ENCODE measurements around the gene TAF4.

TAF4 gene

GRCh38 chr20:61929561-61929960, 136.1 kb downstream of the TAF4 start:
- DNase-seq = no peak

DNA sequence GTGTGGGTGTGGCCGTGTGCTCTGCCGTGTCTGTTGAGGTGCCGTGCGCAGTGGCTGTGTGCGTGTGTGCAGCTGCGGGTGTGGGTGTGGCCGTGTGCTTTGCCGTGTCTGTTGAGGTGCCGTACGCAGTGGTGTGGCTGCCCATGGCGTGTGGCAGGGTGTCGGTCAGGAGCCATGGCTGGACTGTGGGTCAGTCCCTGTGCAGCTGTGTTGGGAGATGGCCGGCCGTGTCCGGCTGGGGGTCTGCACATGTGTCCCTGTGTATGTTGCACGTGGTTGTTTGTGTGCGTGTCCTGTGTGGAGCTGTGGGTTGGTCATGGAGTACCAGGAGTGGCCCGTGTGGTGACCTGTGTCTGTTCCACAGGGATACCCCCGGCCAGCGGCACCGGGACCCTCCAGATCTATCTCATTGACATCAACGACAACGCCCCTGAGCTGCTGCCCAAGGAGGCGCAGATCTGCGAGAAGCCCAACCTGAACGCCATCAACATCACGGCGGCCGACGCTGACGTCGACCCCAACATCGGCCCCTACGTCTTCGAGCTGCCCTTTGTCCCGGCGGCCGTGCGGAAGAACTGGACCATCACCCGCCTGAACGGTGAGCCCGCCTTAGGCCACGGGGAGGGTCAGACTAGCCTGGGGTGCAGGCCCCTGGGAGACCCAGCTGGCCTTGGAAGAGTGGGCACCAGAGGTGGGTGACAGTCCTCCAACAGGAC, 137.7 kb downstream of the TAF4 start:
- DNase-seq = no peak

DNA sequence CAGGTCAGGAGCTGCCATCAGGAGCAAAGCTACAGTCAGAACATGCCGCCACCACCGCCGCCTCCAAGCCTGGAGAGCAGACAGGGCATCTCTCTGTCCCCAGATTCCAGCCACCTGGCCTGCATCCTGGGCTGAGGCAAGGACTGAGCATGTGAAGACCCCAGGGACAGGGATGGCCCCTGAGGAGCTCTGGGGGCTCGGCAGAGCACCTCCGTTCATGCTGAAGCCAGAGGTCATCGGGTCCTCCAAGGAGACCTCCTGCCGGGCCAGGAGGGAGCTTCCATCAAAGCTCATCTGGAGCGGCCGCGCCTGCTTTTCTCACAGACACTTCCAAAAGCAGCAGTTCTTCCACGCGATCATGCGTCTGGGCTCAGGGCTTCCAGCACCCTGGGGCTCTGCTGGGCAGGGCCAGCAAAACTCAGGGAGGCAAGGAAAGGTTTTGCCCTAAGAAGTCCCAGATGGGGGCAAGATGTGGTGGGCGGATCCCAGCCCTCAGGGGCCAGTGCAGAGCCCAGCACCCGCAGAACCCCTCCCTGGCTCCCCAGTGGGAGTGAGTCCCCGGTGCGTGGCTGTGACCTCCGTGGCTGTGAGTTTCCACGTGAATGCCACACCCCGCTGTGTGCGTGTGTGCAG, 138.4 kb downstream of the TAF4 start:
- DNase-seq = no peak

DNA sequence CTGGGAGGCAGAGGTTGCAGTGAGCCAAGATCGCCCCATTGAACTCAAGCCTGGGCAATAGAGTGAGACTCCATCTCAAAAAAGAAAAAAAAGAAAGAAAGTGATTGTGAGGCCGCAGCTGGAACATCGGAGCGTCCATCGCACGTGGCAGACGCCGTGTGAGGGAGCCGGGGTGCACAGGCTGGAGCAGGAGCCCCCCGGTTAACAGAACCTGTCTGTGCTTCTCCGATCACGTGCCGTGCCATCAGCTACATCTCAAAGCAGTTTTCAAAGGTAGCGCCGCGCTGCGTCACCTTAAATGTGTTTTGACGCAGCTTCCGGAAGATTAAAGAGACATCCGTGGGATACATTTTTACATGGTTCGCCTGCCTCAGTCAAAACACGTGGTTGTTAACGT, 138.9 kb downstream of the TAF4 start:
- no peak for DNase-seq

- DNase-seq = no peak
These were observed 139.4 kb downstream of the TAF4 start for GRCh38 chr20:61926253-61926613.

DNA sequence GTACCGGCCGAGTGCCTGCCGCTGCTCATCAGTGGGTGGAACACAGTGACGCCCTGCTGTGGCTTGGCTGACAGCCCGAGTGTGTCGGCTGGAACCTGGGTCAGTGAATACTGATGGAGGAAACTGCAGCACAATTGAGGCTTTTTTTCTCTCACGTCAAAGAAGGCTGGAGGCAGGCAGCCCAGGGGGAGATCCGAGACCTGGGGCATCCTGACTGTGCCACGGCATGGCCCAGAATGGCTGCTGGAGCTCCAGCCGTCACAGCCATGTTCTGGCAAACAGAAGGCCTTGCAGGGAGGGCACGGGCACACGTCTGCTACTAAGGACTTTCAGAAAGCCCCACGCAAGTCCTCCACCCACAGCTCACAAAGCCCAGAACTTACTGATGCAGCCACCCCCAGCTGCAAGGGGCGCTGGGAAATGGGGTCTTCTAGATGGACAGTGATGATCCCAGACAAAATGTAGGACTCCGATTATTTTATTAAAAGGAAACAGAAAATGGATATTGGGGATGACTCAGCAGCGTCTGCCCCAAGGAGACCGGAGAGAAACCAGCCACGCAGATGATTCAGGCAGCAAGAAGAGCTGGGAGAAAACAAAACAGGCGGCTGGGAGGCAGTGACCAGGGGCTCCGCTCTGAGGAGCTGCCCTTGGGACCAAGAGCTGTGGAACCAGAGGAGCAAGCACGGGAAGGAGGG, 140.0 kb downstream of the TAF4 start:
- DNase-seq = no peak

DNA sequence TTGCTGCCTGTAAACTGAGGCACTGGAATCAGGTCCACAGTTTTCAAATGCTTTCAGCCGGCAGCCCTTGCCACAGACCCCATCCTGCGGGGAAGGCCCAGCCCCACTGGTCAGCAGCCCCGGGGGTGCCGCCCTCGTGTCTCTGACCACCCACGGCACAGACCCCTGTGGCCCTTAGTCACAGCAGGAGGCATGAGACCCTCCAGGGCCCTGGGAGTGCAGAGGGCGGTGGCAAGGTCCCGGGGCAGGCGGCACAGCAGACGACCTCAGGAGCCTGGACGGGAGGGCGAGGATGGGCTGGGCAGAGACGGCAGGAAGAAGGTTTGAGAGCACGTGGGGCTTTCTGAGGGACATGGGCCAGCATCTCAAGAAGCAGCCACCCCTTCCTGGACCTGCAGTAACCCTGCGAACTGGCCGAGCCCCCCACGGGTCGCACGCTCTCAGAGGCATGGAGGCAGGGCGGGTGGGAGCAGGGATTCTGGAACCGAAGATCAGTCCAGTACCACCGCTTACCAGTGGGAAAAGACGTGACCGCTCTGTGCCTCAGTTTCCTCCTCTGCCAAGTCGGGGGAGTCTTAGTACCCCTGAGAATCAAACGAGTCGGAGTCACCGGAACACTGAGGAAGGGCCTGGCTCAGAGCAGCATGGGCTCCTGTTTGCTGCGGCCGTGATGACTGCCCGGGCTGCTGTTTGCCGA, 140.7 kb downstream of the TAF4 start:
- DNase-seq = no peak

Measured in CD4-positive, alpha-beta T cell treated with Interleukin-10 for 1 hour (primary cell).